H9 (cell line): ENCODE measurements around the gene NTRK3. TPM values are rescaled to one million over a fixed set of nuclear protein-coding genes. Genes with fewer than 3 reads are reported as not detected.

ENCODE experiments used
- DNase-seq: peaks from one replicate; pipeline ENCODE4 v3.0.0-alpha.2; 2017
- H2AFZ ChIP-seq: one replicate; pipeline ENCODE4 v1.6.1; 2013; ENCODE audit warnings: mild to moderate bottlenecking, low read length, control low read depth, moderate library complexity
- H2AK5ac ChIP-seq: 2 replicates; pipeline ENCODE4 v1.6.1; 2013; ENCODE audit warnings: low read length, control low read depth, mixed read lengths; ENCODE audit not compliant: insufficient read length
- H2BK120ac ChIP-seq: one replicate; pipeline ENCODE4 v1.6.1; 2013; ENCODE audit warnings: low read depth, mild to moderate bottlenecking, low read length, control low read depth, inconsistent platforms; ENCODE audit not compliant: poor library complexity, severe bottlenecking
- H2BK12ac ChIP-seq: 2 replicates; pipeline ENCODE4 v1.6.1; 2013; ENCODE audit warnings: low read length, control low read depth, mixed read lengths, low read depth; ENCODE audit not compliant: insufficient read length
- H2BK15ac ChIP-seq: 2 replicates; pipeline ENCODE4 v1.6.1; 2013; ENCODE audit warnings: low read depth, low read length, control low read depth
- H2BK20ac ChIP-seq: one replicate; pipeline ENCODE4 v1.6.1; 2013; ENCODE audit warnings: low read depth, mild to moderate bottlenecking, low read length, control low read depth, inconsistent platforms; ENCODE audit not compliant: poor library complexity, severe bottlenecking
- H2BK5ac ChIP-seq: 2 replicates; pipeline ENCODE4 v1.6.1; 2013; ENCODE audit warnings: low read length, control low read depth, mixed read lengths; ENCODE audit not compliant: insufficient read length
- H3K14ac ChIP-seq: 2 replicates; pipeline ENCODE4 v1.6.1; 2013; ENCODE audit warnings: low read length, control low read depth; ENCODE audit not compliant: insufficient read depth
- H3K18ac ChIP-seq: 2 replicates; pipeline ENCODE4 v1.6.1; 2013; ENCODE audit warnings: low read depth, mild to moderate bottlenecking, mixed read lengths, low read length, control low read depth; ENCODE audit not compliant: insufficient read length
- H3K23ac ChIP-seq: 2 replicates; pipeline ENCODE4 v1.6.1; 2013; ENCODE audit warnings: low read length, control low read depth, mixed read lengths, low read depth; ENCODE audit not compliant: insufficient read length
- H3K23me2 ChIP-seq: 2 replicates; pipeline ENCODE4 v1.6.1; 2013; ENCODE audit warnings: low read depth, mild to moderate bottlenecking, mixed read lengths, low read length, control low read depth; ENCODE audit not compliant: insufficient read length, poor library complexity, severe bottlenecking
- H3K27ac ChIP-seq: 2 replicates; pipeline ENCODE4 v1.5.1; 2013; ENCODE audit warnings: low read length, control low read depth, mixed read lengths, low read depth; ENCODE audit not compliant: insufficient read length
- H3K27me3 ChIP-seq: 2 replicates; pipeline ENCODE4 v1.6.1; 2013; ENCODE audit warnings: low read length, control low read depth, inconsistent platforms; ENCODE audit not compliant: insufficient read depth
- H3K4ac ChIP-seq: 2 replicates; pipeline ENCODE4 v1.6.1; 2013; ENCODE audit warnings: low read depth, mild to moderate bottlenecking, control low read depth, inconsistent platforms, low read length, moderate library complexity
- H3K4me1 ChIP-seq: 2 replicates; pipeline ENCODE4 v1.6.1; 2013; ENCODE audit warnings: low read length, control low read depth, inconsistent platforms; ENCODE audit not compliant: insufficient read depth
- H3K4me2 ChIP-seq: 2 replicates; pipeline ENCODE4 v1.6.1; 2013; ENCODE audit warnings: low read length, control low read depth, mixed read lengths; ENCODE audit not compliant: insufficient read length, insufficient read depth
- H3K56ac ChIP-seq: 2 replicates; pipeline ENCODE4 v1.6.1; 2013; ENCODE audit warnings: low read depth, mild to moderate bottlenecking, mixed read lengths, low read length, control low read depth; ENCODE audit not compliant: insufficient read length
- H3K79me1 ChIP-seq: 2 replicates; pipeline ENCODE4 v1.6.1; 2013; ENCODE audit warnings: low read depth, mild to moderate bottlenecking, moderate library complexity, low read length, control low read depth, inconsistent platforms; ENCODE audit not compliant: insufficient read depth, poor library complexity, severe bottlenecking
- H3K79me2 ChIP-seq: 2 replicates; pipeline ENCODE4 v1.6.1; 2013; ENCODE audit warnings: low read length, control low read depth, inconsistent platforms; ENCODE audit not compliant: insufficient read depth
- H3K9ac ChIP-seq: 2 replicates; pipeline ENCODE4 v1.6.1; 2013; ENCODE audit warnings: low read length, control low read depth, mixed read lengths; ENCODE audit not compliant: insufficient read length; ENCODE audit errors: extremely low read depth
- H3K9me3 ChIP-seq: one replicate; pipeline ENCODE4 v1.6.1; 2013; ENCODE audit warnings: low read depth, low read length, inconsistent platforms; ENCODE audit not compliant: control insufficient read depth
- H3T11ph ChIP-seq: one replicate; pipeline ENCODE4 v1.6.1; 2013; ENCODE audit warnings: mild to moderate bottlenecking, low read length, control low read depth, inconsistent platforms
- H4K20me1 ChIP-seq: one replicate; pipeline ENCODE4 v1.6.1; 2013; ENCODE audit not compliant: control insufficient read depth, insufficient read length, insufficient read depth
- H4K5ac ChIP-seq: 2 replicates; pipeline ENCODE4 v1.6.1; 2013; ENCODE audit warnings: low read depth, mild to moderate bottlenecking, mixed read lengths, low read length, control low read depth; ENCODE audit not compliant: insufficient read length
- H4K8ac ChIP-seq: replicated peaks from 2 replicates; pipeline ENCODE4 v1.6.1; 2013; ENCODE audit warnings: low read length, control low read depth, mixed read lengths, low read depth; ENCODE audit not compliant: insufficient read length
- H4K91ac ChIP-seq: 2 replicates; pipeline ENCODE4 v1.6.1; 2013; ENCODE audit warnings: low read depth, mild to moderate bottlenecking, moderate library complexity, mixed read lengths, low read length, control low read depth; ENCODE audit not compliant: insufficient read length
- H3K27ac Mint-ChIP-seq, 3 experiments: 2 replicates in 2 of 3; 3 replicates in 1 of 3; pipeline ENCODE4 v1.8.0; 2020 to 2021; ENCODE audit warnings: mixed read lengths in 3 of 3, mild to moderate bottlenecking in 1 of 3, moderate library complexity in 1 of 3
- H3K27me3 Mint-ChIP-seq: 2 replicates; pipeline ENCODE4 v1.8.0; 2021; ENCODE audit warnings: low read depth, mild to moderate bottlenecking, moderate library complexity, mixed read lengths
- H3K36me3 Mint-ChIP-seq, 3 experiments: 2 replicates in 2 of 3; 3 replicates in 1 of 3; pipeline ENCODE4 v1.8.0; 2020 to 2021; ENCODE audit warnings: low read depth in 3 of 3, mixed read lengths in 3 of 3; ENCODE audit not compliant: insufficient read depth in 1 of 3
- H3K4me1 Mint-ChIP-seq, 2 experiments: 2 replicates each; pipeline ENCODE4 v1.8.0; 2020; ENCODE audit warnings: mixed read lengths in 2 of 2
- H3K4me3 Mint-ChIP-seq, 2 experiments: 2 replicates in 1 of 2; 3 replicates in 1 of 2; pipeline ENCODE4 v1.8.0; 2020 to 2021; ENCODE audit warnings: mild to moderate bottlenecking in 2 of 2, mixed read lengths in 2 of 2, moderate library complexity in 1 of 2
- H3K9me3 Mint-ChIP-seq, 2 experiments: 2 replicates in 1 of 2; 3 replicates in 1 of 2; pipeline ENCODE4 v1.8.0; 2020; ENCODE audit warnings: mild to moderate bottlenecking in 2 of 2, mixed read lengths in 2 of 2, moderate library complexity in 1 of 2
- WGBS: extraction: QIAGEN DNeasy Blood & Tissue Kit; methylation state at CpG from one replicate; pipeline ENCODE4 v1.1.7; 2013; ENCODE audit warnings: missing lambda C conversion rate, low lambda C conversion rate, mixed read lengths; ENCODE audit not compliant: insufficient read length; ENCODE audit errors: extremely low coverage; 5-methylcytosine and 5-hydroxymethylcytosine counted together
- total RNA-seq: library from RNA; stranded (reverse); gene quantifications from 2 replicates; pipeline ENCODE4 v1.2.1, GENCODE V29; 2021
- TF ChIP-seq, protein P1 (sequence below): fragments of 200-600 bp; sonication (generic); conservative IDR thresholded peaks from 3 replicates; pipeline ENCODE4 v1.8.0; 2021; ENCODE audit warnings: antibody characterized with exemption, mild to moderate bottlenecking

NTRK3 gene
- total RNA-seq, 1 experiment from 2014 or later: 2.5 TPM

DNA sequence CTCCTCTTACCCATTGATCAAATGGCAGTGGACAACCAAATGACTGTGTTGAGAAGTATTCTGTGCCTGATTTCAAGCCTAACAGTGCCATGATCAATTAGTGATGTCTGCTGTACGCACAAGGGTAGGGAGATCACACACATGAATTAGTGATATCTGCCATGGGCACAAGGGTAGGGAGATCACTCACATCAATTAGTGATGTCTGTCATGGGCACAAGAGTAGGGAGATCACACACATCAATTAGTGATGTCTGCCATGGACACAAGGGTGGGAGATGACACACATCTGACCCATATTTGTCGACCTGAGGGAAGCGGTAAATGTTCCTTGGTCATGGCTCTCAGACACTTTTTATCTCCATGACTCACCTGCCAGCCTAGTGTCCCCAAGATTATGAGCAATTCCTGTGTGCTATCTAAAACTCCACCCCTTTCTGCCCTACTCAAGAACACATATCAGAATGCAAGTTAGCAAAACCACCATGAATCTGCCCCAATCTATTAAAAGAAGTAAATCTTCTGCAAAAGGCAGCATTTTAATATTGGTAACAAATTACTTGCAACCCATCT, 165.0 kb downstream of the NTRK3 start:
- Histone ChIP-seq H2BK120ac (no peak overlapping the region), H3K27ac (no peak overlapping the region), H3K27me3 (no peaks in the 10 kb centered on the region), H2BK15ac (no peak overlapping the region), H3K14ac (no peak overlapping the region), H3T11ph (no peak overlapping the region), H4K20me1 (no peaks in the 10 kb centered on the region), H3K23ac (no peak overlapping the region), H3K18ac (no peak overlapping the region), H3K79me2 (no peaks in the 10 kb centered on the region), H3K56ac (no peak overlapping the region), H4K8ac (no peak overlapping the region), H2AFZ (no peak overlapping the region), H3K4me1 (no peaks in the 10 kb centered on the region), H3K9me3 (no peaks in the 10 kb centered on the region), H2BK12ac (no peak overlapping the region), H3K79me1 (no peaks in the 10 kb centered on the region), H3K23me2 (no peaks in the 10 kb centered on the region), H4K91ac (no peak overlapping the region), H2BK20ac (no peak overlapping the region), H3K9ac (no peak overlapping the region), H4K5ac (no peak overlapping the region), H3K4me2 (no peak overlapping the region), H3K4ac (no peak overlapping the region), H2BK5ac (no peak overlapping the region), H2AK5ac (no peak overlapping the region)
- Mint-ChIP-seq H3K27me3 (no peaks in the 10 kb centered on the region; the same call in 1 of the 2 replicates), H3K9me3 (peaks cover 0 to 2% of the 10 kb centered on the region in 2 experiments; a peak in 3 of 5 replicates), H3K36me3 (no peaks in the 10 kb centered on the region; a peak in 1 of 7 replicates), H3K4me1 (peaks cover 9 to 12% of the 10 kb centered on the region in 2 experiments), H3K4me3 (no peak overlapping the region), H3K27ac (no peak overlapping the region; a peak in 1 of 7 replicates)
- WGBS: no CpG with 5 or more reads among the region's 3 CpGs
- TF ChIP-seq, protein P1, sequence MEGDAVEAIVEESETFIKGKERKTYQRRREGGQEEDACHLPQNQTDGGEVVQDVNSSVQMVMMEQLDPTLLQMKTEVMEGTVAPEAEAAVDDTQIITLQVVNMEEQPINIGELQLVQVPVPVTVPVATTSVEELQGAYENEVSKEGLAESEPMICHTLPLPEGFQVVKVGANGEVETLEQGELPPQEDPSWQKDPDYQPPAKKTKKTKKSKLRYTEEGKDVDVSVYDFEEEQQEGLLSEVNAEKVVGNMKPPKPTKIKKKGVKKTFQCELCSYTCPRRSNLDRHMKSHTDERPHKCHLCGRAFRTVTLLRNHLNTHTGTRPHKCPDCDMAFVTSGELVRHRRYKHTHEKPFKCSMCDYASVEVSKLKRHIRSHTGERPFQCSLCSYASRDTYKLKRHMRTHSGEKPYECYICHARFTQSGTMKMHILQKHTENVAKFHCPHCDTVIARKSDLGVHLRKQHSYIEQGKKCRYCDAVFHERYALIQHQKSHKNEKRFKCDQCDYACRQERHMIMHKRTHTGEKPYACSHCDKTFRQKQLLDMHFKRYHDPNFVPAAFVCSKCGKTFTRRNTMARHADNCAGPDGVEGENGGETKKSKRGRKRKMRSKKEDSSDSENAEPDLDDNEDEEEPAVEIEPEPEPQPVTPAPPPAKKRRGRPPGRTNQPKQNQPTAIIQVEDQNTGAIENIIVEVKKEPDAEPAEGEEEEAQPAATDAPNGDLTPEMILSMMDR: no peak
- no peak for DNase-seq
